NCI-H128 (cell line): ENCODE data around the gene NHLRC1.

Source experiments
- DNase-seq: peaks from one replicate; lab custom pipeline; 2025; ENCODE audit not compliant: unreplicated experiment; lab: John Stamatoyannopoulos, UW

The NHLRC1 gene

DNA sequence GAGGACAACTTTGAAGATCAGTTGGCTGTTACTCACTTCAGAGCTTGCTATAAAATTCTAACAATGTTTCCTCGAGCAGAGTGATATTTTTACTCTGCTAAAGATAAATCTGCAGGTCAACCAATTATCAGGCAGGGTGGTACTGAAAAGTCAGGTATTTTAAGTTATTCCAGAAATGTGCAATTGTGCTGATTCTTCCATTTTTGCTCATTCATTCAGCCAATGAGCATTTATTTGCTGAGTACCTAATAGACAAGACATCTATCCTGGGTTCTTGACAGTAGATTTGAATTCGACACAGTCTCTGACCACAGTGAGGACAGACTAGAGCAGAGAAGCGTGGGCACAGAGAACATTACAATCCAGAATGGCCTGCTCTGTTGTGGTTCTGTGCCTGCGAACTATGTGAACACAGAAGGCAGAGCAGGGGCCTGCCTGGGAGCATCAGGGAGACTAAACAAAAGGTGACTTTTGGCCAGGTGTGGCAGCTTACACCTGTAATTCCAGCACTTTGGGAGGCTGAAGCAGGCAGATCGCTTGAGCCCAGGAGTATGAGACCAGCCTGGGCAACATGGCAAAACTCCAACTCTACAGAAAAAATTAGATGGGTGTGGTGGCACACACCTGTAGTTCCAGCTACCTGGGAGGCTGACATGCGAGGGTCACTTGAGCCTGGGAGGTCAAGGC lies 17.6 kb upstream of the NHLRC1 start:
- DNase-seq, result no peak

- DNase-seq, result no peak
Observed at GRCh38 chr6:18138906-18139305, 16.4 kb upstream of the NHLRC1 start.

- DNase-seq, result no peak
Observed at GRCh38 chr6:18136260-18136659, 13.8 kb upstream of the NHLRC1 start.

DNA sequence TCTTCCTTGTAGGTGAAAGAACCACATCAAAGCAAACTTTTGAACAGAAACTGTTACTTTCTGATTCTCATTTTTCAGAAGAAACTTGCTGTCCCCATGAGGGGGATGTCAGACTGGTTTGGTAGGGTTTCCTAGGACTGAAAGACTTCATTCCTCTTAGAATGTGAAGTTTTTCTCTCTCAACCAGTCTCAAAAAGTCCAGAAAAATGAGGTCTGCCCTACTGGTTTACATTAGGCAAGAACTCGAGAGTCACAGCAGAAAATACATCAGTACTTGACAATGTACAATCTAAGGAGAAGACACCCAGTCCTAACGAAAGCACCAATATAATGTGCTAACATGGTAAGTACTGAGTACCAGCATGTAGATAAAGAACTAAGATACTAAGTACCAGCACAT lies 12.7 kb upstream of the NHLRC1 start:
- DNase-seq, result no peak

DNA sequence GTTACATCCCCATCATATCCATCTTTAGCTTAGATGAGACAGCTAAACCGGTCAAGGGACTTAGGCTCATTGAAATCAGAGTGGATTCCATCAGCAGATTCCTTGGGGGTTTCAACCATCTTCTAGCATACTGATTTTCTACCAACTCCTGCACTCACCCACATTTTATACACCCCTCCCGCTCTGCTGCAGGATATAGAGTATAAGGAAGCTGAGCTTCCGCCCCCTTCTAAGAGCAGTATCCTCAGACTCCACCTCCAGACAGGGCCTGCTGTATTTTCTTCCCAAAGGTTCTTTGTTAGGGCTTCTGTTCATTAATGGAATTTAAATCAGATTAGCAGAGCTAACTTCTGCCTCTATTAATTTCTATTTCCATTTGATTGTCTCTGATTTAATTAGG lies 9.9 kb upstream of the NHLRC1 start:
- no peak for DNase-seq

GRCh38 chr6:18126121-18126520 lies 3.6 kb upstream of the NHLRC1 start:
- no peak for DNase-seq

DNA sequence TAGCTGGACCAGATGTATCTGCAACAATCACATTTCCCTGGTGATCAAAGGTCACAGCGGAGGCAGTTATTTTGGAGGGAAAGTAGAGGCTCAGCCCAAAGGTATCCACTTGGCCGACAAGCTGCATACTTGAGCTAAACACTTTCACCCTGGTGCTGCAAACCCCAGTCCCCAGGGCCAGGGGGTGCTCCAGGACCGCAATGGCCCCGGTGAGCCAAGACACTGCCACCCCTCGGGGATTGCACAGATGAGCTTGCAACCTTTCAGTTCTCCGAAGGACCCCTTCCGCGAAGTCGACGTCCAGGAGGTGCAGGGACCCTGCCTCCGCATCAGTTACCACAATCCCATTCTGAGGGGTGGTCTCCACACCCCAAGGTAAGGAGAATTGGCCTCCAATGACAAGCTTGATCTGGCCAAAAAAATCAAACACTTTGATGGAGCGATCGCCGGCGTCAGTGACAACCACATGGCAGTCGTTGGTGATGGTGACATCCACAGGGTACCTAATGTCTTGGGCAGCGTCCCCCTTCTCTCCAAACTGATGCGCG lies 823 bp downstream of the NHLRC1 start:
- no peak for DNase-seq

GRCh38 chr6:18119236-18119635 lies 3.2 kb downstream of the NHLRC1 start:
- DNase-seq, result no peak

DNA sequence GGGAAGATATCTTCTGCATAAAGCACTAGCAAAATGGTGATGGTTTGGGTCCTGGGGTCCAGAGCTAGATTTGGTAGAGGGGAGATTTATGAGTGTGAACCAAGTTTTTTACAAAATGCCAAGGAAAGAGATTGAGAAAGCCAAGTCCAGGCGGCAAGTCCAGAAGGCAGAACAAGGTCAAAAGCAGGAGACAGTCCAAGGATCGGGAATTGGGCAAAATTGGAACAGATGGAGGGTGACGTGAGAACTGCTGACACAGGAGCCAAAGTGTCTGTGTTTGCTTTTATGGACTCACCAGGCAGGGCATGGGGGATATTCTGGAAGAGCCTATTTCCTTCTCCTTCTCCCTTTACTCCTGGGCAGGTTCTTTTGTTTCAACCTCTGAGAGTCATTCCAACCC lies 4.1 kb downstream of the NHLRC1 start:
- no peak for DNase-seq

DNA sequence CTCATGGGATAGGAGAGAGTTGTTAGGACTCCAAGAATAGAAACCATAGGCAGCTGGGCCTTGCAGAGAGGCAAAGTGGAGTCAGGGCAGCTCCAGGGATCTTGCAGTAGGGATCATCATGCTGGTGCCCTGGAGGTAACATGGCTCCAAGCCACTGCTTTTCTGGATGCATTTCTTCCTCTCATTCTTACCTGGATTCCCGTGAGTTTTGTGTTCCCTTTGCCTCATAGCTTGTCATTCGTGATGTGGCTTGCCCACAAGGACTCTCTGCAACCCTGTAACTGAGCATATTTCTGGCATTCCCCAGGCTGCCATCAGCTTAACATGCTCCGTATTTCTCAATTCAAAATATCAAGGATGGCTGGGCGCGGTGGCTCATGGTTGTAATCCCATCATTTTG lies 5.3 kb downstream of the NHLRC1 start:
- no peak for DNase-seq

- DNase-seq, result no peak
Observed at GRCh38 chr6:18115356-18115755, 7.1 kb downstream of the NHLRC1 start.

DNA sequence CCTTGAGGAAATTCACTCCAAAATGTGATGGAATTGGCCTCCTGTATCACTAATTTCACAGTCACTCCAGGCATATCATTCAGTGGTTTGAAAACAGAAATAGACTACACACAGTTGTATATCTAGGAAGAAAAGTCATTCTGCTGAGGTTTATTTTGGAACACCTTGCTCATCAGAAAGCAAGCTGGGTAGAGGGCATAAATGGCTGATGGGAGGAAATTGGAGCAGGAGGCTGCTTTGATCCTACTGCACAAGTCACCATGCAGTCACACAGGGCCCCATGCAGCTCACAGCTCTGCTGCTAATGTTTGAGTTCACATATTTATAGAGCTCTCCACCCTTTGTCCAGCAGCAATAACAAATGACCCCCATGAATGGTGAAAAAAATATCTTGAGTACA lies 12.3 kb downstream of the NHLRC1 start:
- no peak for DNase-seq

DNA sequence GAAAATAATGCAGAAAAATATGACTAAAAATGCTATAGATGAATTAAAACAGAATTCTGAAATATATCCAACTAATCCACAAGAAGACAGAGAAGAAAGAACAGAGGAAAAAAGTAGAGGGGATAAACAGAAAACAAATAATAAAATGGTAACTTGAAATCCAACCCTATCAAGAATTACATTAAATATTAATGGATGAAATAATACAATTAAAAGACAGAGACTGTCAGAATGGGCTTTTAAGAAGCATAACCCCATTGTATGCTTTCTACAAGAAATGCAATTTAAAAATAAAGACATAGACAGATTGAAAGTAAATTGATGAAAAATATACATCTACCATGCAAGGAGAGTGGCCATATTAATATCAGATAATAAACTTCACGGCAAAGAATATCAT lies 15.4 kb downstream of the NHLRC1 start:
- DNase-seq, result no peak

GRCh38 chr6:18102783-18103509 lies 19.5 kb downstream of the NHLRC1 start:
- no peak for DNase-seq

- no peak for DNase-seq
Observed at GRCh38 chr6:18101873-18102272, 20.6 kb downstream of the NHLRC1 start.

GRCh38 chr6:18101271-18101670 lies 21.2 kb downstream of the NHLRC1 start:
- no peak for DNase-seq

DNA sequence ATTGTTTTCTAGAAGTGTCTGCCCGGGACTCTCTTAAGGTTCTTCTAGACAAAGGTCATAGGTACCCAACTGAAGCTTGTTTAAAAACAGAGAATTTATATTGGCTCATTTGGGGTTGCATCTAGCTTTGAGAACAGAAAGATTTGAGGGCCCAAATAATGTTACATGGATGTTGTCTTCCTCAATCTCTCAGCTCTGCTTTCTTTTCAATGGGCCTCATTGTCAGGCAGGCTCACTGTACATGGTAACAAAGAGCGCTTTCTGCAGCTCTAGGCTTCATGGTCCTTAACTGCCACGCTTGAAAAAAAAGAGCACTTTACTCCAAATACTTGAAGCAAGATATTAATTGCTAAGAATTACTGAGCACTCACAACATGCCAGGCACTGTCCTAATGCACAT lies 22.2 kb downstream of the NHLRC1 start:
- no peak for DNase-seq

DNA sequence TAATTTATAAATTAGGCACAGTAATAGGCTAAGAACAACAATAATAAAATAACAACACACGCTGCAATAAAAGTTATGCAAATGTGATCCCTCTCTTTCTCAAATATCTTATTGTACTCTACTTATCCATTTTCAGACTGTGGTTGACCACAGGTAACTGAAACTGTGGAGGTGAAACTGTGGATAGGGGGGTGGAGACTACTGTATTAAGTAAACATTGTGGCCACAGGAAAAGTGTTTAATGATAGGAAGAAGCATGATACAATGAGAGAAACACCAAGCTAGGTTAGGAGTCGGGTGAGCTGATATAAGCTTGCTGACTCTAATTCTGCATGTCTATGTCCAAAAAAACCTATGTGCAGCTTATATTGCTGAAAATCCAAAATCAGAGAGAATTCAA lies 23.0 kb downstream of the NHLRC1 start:
- no peak for DNase-seq

- DNase-seq, result no peak
Observed at GRCh38 chr6:18096423-18096822, 26.1 kb downstream of the NHLRC1 start.

GRCh38 chr6:18091382-18091781 lies 31.1 kb downstream of the NHLRC1 start:
- no peak for DNase-seq

DNA sequence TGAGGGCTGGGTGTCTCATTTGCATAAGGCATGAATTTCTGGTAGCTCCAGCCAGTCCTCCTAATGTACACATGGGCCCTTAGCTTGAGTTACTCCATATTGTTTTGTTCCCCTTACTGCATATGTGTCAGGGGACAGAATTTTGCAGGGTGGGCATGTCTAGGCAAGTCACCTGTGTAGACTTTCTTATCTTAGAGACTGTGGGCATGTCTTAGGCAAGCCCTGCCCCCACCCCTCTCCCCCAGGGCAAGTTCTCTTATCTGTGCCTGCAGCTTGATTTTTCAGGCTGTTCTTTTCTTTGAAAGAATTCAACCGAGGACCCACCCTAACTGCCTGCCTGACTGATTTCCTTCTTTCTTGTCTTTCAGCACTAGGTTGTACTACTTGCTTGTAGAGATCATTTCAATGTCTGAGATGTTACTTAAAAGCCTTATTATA lies 32.1 kb downstream of the NHLRC1 start:
- DNase-seq, result no peak
